HG02571 (cell line): Measurements from ENCODE around the gene UBL3.
A peak's percentile ranks its signal among the peaks of the same experiment; 100 is the strongest.

ENCODE experiments used
- ATAC-seq: cut with Tn5 transposase; IDR thresholded peaks from one replicate; pipeline ENCODE4 v1.9.1; 2021; ENCODE audit warnings: mild to moderate bottlenecking, moderate library complexity; ENCODE audit not compliant: unreplicated experiment

Gene UBL3

GRCh38 chr13:29815336-29815735 lies 35.1 kb downstream of the UBL3 start:
- no peak for ATAC-seq

- no peak for ATAC-seq
Measured at GRCh38 chr13:29810898-29811297, 39.5 kb downstream of the UBL3 start.

GRCh38 chr13:29810145-29810742 lies 40.2 kb downstream of the UBL3 start:
- ATAC-seq: peak; percentile 71

- no peak for ATAC-seq
Measured at GRCh38 chr13:29808264-29808663, 42.2 kb downstream of the UBL3 start.

- ATAC-seq: no peak
Measured at GRCh38 chr13:29805994-29806979, 44.1 kb downstream of the UBL3 start.

GRCh38 chr13:29803221-29803620 lies 47.2 kb downstream of the UBL3 start:
- ATAC-seq: no peak

- no peak for ATAC-seq
Measured at GRCh38 chr13:29802621-29803020, 47.8 kb downstream of the UBL3 start.

- ATAC-seq: no peak
Measured at GRCh38 chr13:29801737-29802305, 48.6 kb downstream of the UBL3 start.

GRCh38 chr13:29801102-29801501 lies 49.3 kb downstream of the UBL3 start:
- ATAC-seq: no peak

- ATAC-seq: no peak
Measured at GRCh38 chr13:29800687-29801086, 49.7 kb downstream of the UBL3 start.

- ATAC-seq: no peak
Measured at GRCh38 chr13:29799041-29799440, 51.4 kb downstream of the UBL3 start.

- no peak for ATAC-seq
Measured at GRCh38 chr13:29791997-29792780, 58.2 kb downstream of the UBL3 start.

- ATAC-seq: no peak
Measured at GRCh38 chr13:29791508-29791907, 58.9 kb downstream of the UBL3 start.

- no peak for ATAC-seq
Measured at GRCh38 chr13:29786698-29787097, 63.7 kb downstream of the UBL3 start.

GRCh38 chr13:29785978-29786377 lies 64.4 kb downstream of the UBL3 start:
- no peak for ATAC-seq

GRCh38 chr13:29782798-29783197 lies 67.6 kb downstream of the UBL3 start:
- no peak for ATAC-seq

GRCh38 chr13:29774830-29775229 lies 75.6 kb downstream of the UBL3 start:
- no peak for ATAC-seq

GRCh38 chr13:29771247-29771646 lies 79.2 kb downstream of the UBL3 start:
- ATAC-seq: no peak

- no peak for ATAC-seq
Measured at GRCh38 chr13:29767006-29767405, 83.4 kb downstream of the UBL3 start.

GRCh38 chr13:29763436-29764180 lies 86.8 kb downstream of the UBL3 start:
- ATAC-seq: no peak
